ENCODE data around the gene MAP3K21. TPM values are rescaled to one million over a fixed set of nuclear protein-coding genes. Genes with fewer than 3 reads are reported as not detected.

MAP3K21 gene
- total RNA-seq, 1 donor from 2014 or later: 7.6 TPM

- Histone ChIP-seq H3K27me3 (ENCODE audit: control insufficient read depth, insufficient read depth, low read length) (no peaks in the 10 kb centered on the region), H3K4me3 (ENCODE audit: low read depth, low read length) (no peak overlapping the region), H3K36me3 (ENCODE audit: control insufficient read depth, insufficient read depth, low read length) (no peaks in the 10 kb centered on the region)
- no peak for DNase-seq (ENCODE audit: low read depth)
- TF ChIP-seq, protein P1, sequence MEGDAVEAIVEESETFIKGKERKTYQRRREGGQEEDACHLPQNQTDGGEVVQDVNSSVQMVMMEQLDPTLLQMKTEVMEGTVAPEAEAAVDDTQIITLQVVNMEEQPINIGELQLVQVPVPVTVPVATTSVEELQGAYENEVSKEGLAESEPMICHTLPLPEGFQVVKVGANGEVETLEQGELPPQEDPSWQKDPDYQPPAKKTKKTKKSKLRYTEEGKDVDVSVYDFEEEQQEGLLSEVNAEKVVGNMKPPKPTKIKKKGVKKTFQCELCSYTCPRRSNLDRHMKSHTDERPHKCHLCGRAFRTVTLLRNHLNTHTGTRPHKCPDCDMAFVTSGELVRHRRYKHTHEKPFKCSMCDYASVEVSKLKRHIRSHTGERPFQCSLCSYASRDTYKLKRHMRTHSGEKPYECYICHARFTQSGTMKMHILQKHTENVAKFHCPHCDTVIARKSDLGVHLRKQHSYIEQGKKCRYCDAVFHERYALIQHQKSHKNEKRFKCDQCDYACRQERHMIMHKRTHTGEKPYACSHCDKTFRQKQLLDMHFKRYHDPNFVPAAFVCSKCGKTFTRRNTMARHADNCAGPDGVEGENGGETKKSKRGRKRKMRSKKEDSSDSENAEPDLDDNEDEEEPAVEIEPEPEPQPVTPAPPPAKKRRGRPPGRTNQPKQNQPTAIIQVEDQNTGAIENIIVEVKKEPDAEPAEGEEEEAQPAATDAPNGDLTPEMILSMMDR (IDR thresholded peaks at IDR 0.05; ENCODE audit: insufficient read depth, low read length, poor library complexity, severe bottlenecking): no peak
Measured at GRCh38 chr1:233342086-233342485, 14.6 kb downstream of the MAP3K21 start.

GRCh38 chr1:233343262-233343661, 15.7 kb downstream of the MAP3K21 start:
- Histone ChIP-seq H3K27me3 (ENCODE audit: control insufficient read depth, insufficient read depth, low read length) (no peaks in the 10 kb centered on the region), H3K36me3 (ENCODE audit: control insufficient read depth, insufficient read depth, low read length) (no peaks in the 10 kb centered on the region), H3K4me3 (ENCODE audit: low read depth, low read length) (no peak overlapping the region)
- TF ChIP-seq, protein P1 (IDR thresholded peaks at IDR 0.05; ENCODE audit: insufficient read depth, low read length, poor library complexity, severe bottlenecking): no peak
- DNase-seq (ENCODE audit: low read depth): no peak

GRCh38 chr1:233347338-233347737, 19.8 kb downstream of the MAP3K21 start:
- H3K36me3 ChIP-seq (ENCODE audit: control insufficient read depth, insufficient read depth, low read length): no peaks in the 10 kb centered on the region
- TF ChIP-seq, protein P1 (IDR thresholded peaks at IDR 0.05; ENCODE audit: insufficient read depth, low read length, poor library complexity, severe bottlenecking): no peak
- no peaks in the 10 kb centered on the region for H3K27me3 ChIP-seq (ENCODE audit: control insufficient read depth, insufficient read depth, low read length)
- no peak for DNase-seq (ENCODE audit: low read depth)
- no peak overlapping the region for H3K4me3 ChIP-seq (ENCODE audit: low read depth, low read length)

GRCh38 chr1:233349137-233349536, 21.6 kb downstream of the MAP3K21 start:
- TF ChIP-seq, protein P1 (IDR thresholded peaks at IDR 0.05; ENCODE audit: insufficient read depth, low read length, poor library complexity, severe bottlenecking): no peak
- DNase-seq (ENCODE audit: low read depth): no peak
- H3K4me3 ChIP-seq (ENCODE audit: low read depth, low read length): no peak overlapping the region
- no peaks in the 10 kb centered on the region for H3K27me3 ChIP-seq (ENCODE audit: control insufficient read depth, insufficient read depth, low read length)
- no peaks in the 10 kb centered on the region for H3K36me3 ChIP-seq (ENCODE audit: control insufficient read depth, insufficient read depth, low read length)

- TF ChIP-seq, protein P1 (IDR thresholded peaks at IDR 0.05; ENCODE audit: insufficient read depth, low read length, poor library complexity, severe bottlenecking): no peak
- Histone ChIP-seq H3K36me3 (ENCODE audit: control insufficient read depth, insufficient read depth, low read length) (no peaks in the 10 kb centered on the region), H3K4me3 (ENCODE audit: low read depth, low read length) (no peak overlapping the region), H3K27me3 (ENCODE audit: control insufficient read depth, insufficient read depth, low read length) (no peaks in the 10 kb centered on the region)
- DNase-seq (ENCODE audit: low read depth): no peak
Measured at GRCh38 chr1:233354983-233355382, 27.5 kb downstream of the MAP3K21 start.
